OCI-LY7 (cell line): ENCODE measurements around the gene ARID5A. TPM values are rescaled to one million over a fixed set of nuclear protein-coding genes. Genes with fewer than 3 reads are reported as not detected.

Source experiments
- BruUV-seq: library from RNA; stranded (reverse); fragments of 400-500 nt; replicated peaks from 2 replicates; lab custom pipeline; 2021; lab: Mats Ljungman, UMichigan
- CTCF ChIA-PET: fragments of 300-600 bp; sonication (Branson Sonifier 250); formaldehyde crosslinking; loops from one replicate; lab custom pipeline; 2022; ENCODE audit warnings: antibody characterized with exemption; ENCODE audit not compliant: unreplicated experiment; lab: Charles Lee
- POLR2A ChIA-PET: fragments of 300-600 bp; sonication (Branson Sonifier 250); formaldehyde crosslinking; loops from one replicate; lab custom pipeline; 2022; ENCODE audit warnings: antibody characterized with exemption; lab: Charles Lee
- DNase-seq: peaks from one replicate; pipeline ENCODE4 v3.0.0-alpha.2; 2015; ENCODE audit warnings: low spot score
- H2AFZ ChIP-seq: fragments of 200-600 bp; sonication (generic), shearing (Covaris generic); 2 replicates; pipeline ENCODE4 v1.6.1; 2014; ENCODE audit warnings: mild to moderate bottlenecking, antibody characterized with exemption, low read length, moderate library complexity
- H3K27ac ChIP-seq: fragments of 200-600 bp; sonication (generic); 2 replicates; pipeline ENCODE4 v1.5.1; 2014; ENCODE audit warnings: mixed run types, low read depth, mild to moderate bottlenecking, moderate library complexity, low read length, inconsistent platforms; ENCODE audit not compliant: poor library complexity, severe bottlenecking
- H3K36me3 ChIP-seq: fragments of 200-600 bp; sonication (generic); 2 replicates; pipeline ENCODE4 v1.6.1; 2014; ENCODE audit warnings: mild to moderate bottlenecking, antibody characterized with exemption, low read length, moderate library complexity, mixed read lengths; ENCODE audit not compliant: insufficient read depth
- H3K4me1 ChIP-seq: fragments of 200-600 bp; sonication (generic); 2 replicates; pipeline ENCODE4 v1.5.1; 2014; ENCODE audit warnings: mild to moderate bottlenecking, low read length; ENCODE audit not compliant: insufficient read depth, poor library complexity, severe bottlenecking
- H3K4me2 ChIP-seq: fragments of 200-600 bp; sonication (generic); 2 replicates; pipeline ENCODE4 v1.6.1; 2014; ENCODE audit warnings: mild to moderate bottlenecking, low read length
- H3K4me3 ChIP-seq: fragments of 200-600 bp; sonication (generic); 2 replicates; pipeline ENCODE4 v1.5.1; 2014; ENCODE audit warnings: mild to moderate bottlenecking, low read depth, low read length; ENCODE audit not compliant: poor library complexity, severe bottlenecking
- H3K79me2 ChIP-seq: fragments of 200-600 bp; sonication (generic); 2 replicates; pipeline ENCODE4 v1.6.1; 2016; ENCODE audit warnings: low read depth, mild to moderate bottlenecking, low read length, moderate library complexity, mixed read lengths; ENCODE audit not compliant: insufficient read depth
- H3K9me2 ChIP-seq: fragments of 200-600 bp; sonication (generic); 2 replicates; pipeline ENCODE4 v1.6.1; 2016; ENCODE audit warnings: mild to moderate bottlenecking, low read length, mixed read lengths; ENCODE audit not compliant: insufficient read depth
- H3K9me3 ChIP-seq: fragments of 200-600 bp; sonication (generic); 2 replicates; pipeline ENCODE4 v1.6.1; 2014; ENCODE audit warnings: mild to moderate bottlenecking, mixed run types, low read length, mixed read lengths
- H4K20me1 ChIP-seq: fragments of 200-600 bp; sonication (generic); 2 replicates; pipeline ENCODE4 v1.6.1; 2014; ENCODE audit warnings: mild to moderate bottlenecking, antibody characterized with exemption, low read length, moderate library complexity, mixed read lengths; ENCODE audit not compliant: insufficient read depth
- CTCF ChIP-seq: fragments of 200-600 bp; sonication (generic); conservative IDR thresholded peaks from 2 replicates; pipeline ENCODE4 v1.5.1; 2014; ENCODE audit warnings: mild to moderate bottlenecking, antibody characterized with exemption, low read length, moderate library complexity, mixed read lengths
- EZH2phosphoT487 ChIP-seq: fragments of 200-600 bp; sonication (generic); IDR thresholded peaks from 2 replicates; pipeline ENCODE4 v1.6.1; 2018; ENCODE audit warnings: low read depth, borderline replicate concordance, mild to moderate bottlenecking, mixed run types, antibody characterized with exemption, low read length, moderate library complexity, mixed read lengths
- intact Hi-C: fragments of 100-400 bp; cut with micrococcal nuclease; formaldehyde crosslinking; loops from one replicate; pipeline ENCODE4 v1.10.0; 2022; ENCODE audit not compliant: unreplicated experiment
- total RNA-seq, 2 experiments: library from RNA; depleted of rRNA in 1 of 2; stranded (reverse); fragments of >200 nt in 1 of 2; shearing (Covaris generic) in 1 of 2; gene quantifications; 2 replicates each; pipeline ENCODE4 v1.2.3, GENCODE V29; 2014 to 2022

ARID5A gene
- total RNA-seq, 2 experiments from 2014 or later, result 4.4 to 6.0 TPM

GRCh38 chr2:96500385-96501066, 36.0 kb upstream of the ARID5A start:
- H3K9me3 ChIP-seq, result no peaks in the 10 kb centered on the region
- H3K4me3 ChIP-seq, result no peak overlapping the region
- H3K36me3 ChIP-seq, result no peaks in the 10 kb centered on the region
- no peaks in the 10 kb centered on the region for H4K20me1 ChIP-seq
- TF ChIP-seq EZH2phosphoT487 (no peak), CTCF (no peak)
- intact Hi-C loops, result loop anchor here (10.0 kb wide), 1 partner anchor 236 kb away; the partner anchor contains the start of genes CIAO1 and TMEM127
- no TSS peak for BruUV-seq
- CTCF ChIA-PET, result no interaction called here
- H3K27ac ChIP-seq, result no peak overlapping the region
- no peaks in the 10 kb centered on the region for H3K4me1 ChIP-seq
- POLR2A ChIA-PET, result no interaction called here
- no peak overlapping the region for H3K4me2 ChIP-seq
- DNase-seq, result no peak
- no peaks in the 10 kb centered on the region for H3K9me2 ChIP-seq
- H3K79me2 ChIP-seq, result no peaks in the 10 kb centered on the region
- no peak overlapping the region for H2AFZ ChIP-seq

- Histone ChIP-seq H3K4me1 (no peaks in the 10 kb centered on the region), H3K9me3 (no peaks in the 10 kb centered on the region), H2AFZ (no peak overlapping the region), H4K20me1 (no peaks in the 10 kb centered on the region), H3K9me2 (no peaks in the 10 kb centered on the region), H3K79me2 (no peaks in the 10 kb centered on the region), H3K27ac (no peak overlapping the region), H3K36me3 (no peaks in the 10 kb centered on the region), H3K4me3 (no peak overlapping the region), H3K4me2 (no peak overlapping the region)
- BruUV-seq, result no TSS peak
- DNase-seq, result no peak
- POLR2A ChIA-PET, result no interaction called here
- intact Hi-C loops, result loop anchor here (10.0 kb wide), 1 partner anchor 237 kb away; the partner anchor contains the start of genes CIAO1 and TMEM127
- CTCF ChIA-PET, result no interaction called here
- TF ChIP-seq CTCF (no peak), EZH2phosphoT487 (no peak)
These were observed 35.1 kb upstream of the ARID5A start for GRCh38 chr2:96501471-96501874.
